HepG2 (cell line): ENCODE results near the gene GPR89A. TPM values are rescaled to one million over a fixed set of nuclear protein-coding genes. Genes with fewer than 3 reads are reported as not detected.
"Not testable (repeated sequence)": the region's sequence is repeated elsewhere in the genome, so short reads cannot be mapped to it uniquely, and the experiment has no call there.

Source experiments
- ATAC-seq: fragments of 200-7000 bp; cut with Tn5 transposase; 3 replicates; pipeline ENCODE4 v1.9.1; 2020; ENCODE audit warnings: mild to moderate bottlenecking, moderate library complexity
- BruUV-seq: library from RNA; stranded (reverse); fragments of 400-500 nt; replicated peaks from 2 replicates; lab custom pipeline; 2021; lab: Mats Ljungman, UMichigan
- CTCF ChIA-PET: fragments of 300-600 bp; formaldehyde crosslinking; extraction: SDS; loops from one replicate; lab custom pipeline; 2021; ENCODE audit warnings: low total read pairs, inconsistent platforms, low intra/inter-chr PET ratio; lab: Yijun Ruan, JAX
- POLR2A ChIA-PET: fragments of 350-600 bp; sonication (Branson Sonifier 250); formaldehyde crosslinking; loops from one replicate; lab custom pipeline; 2020; ENCODE audit warnings: antibody characterized with exemption, inconsistent platforms; lab: Yijun Ruan, JAX
- DNase-seq: peaks from one replicate; pipeline ENCODE4 v3.0.0-alpha.2; 2015; ENCODE audit warnings: low spot score
- FAIRE-seq: peaks from 3 replicates; lab custom pipeline; 2011; peaks lifted over from hg19 to GRCh38; lab: Jason Lieb, UNC
- H2AFZ ChIP-seq: one replicate; pipeline ENCODE4 v1.6.1; 2011; ENCODE audit warnings: low read length, inconsistent platforms
- H3K27ac ChIP-seq: fragments of 300-600 bp; 3 replicates; pipeline ENCODE4 v1.8.0; 2011; ENCODE audit warnings: mixed run types, mild to moderate bottlenecking, mixed read lengths, low read length, inconsistent platforms; ENCODE audit not compliant: insufficient read depth; ENCODE audit errors: extremely low read length
- H3K27me3 ChIP-seq, 2 experiments: fragments of 200-600 bp in 1 of 2; 2 replicates in 1 of 2; 3 replicates in 1 of 2; pipeline versions ENCODE4 v1.6.0 to v1.8.0; 2011; ENCODE audit warnings: low read length in 2 of 2, mild to moderate bottlenecking in 2 of 2, moderate library complexity in 2 of 2, inconsistent platforms in 1 of 2; ENCODE audit not compliant: insufficient read depth in 2 of 2, control insufficient read depth in 1 of 2
- H3K36me3 ChIP-seq, 2 experiments: fragments of 200-600 bp in 1 of 2; replicated peaks in 1 of 2; 2 replicates in 1 of 2; 3 replicates in 1 of 2; pipeline versions ENCODE4 v1.5.1 to v1.8.0; 2011; ENCODE audit warnings: low read length in 2 of 2, inconsistent platforms in 1 of 2; ENCODE audit not compliant: insufficient read depth in 2 of 2, control insufficient read depth in 1 of 2
- H3K4me1 ChIP-seq: 2 replicates; pipeline ENCODE4 v1.5.1; 2012; ENCODE audit warnings: low read length, inconsistent platforms; ENCODE audit not compliant: insufficient read depth
- H3K4me2 ChIP-seq: 2 replicates; pipeline ENCODE4 v1.6.0; 2011; ENCODE audit warnings: low read depth, low read length, inconsistent platforms
- H3K4me3 ChIP-seq, 3 experiments: fragments of 200-600 bp in 1 of 3; sonication (generic), shearing (Covaris generic) in 1 of 3; replicated peaks in 1 of 3; 2 replicates each; pipeline ENCODE4 v1.5.1; 2011 to 2016; ENCODE audit warnings: low read length in 3 of 3, inconsistent platforms in 2 of 3, low read depth in 2 of 3, mild to moderate bottlenecking in 2 of 3, control low read depth in 1 of 3, mixed read lengths in 1 of 3; ENCODE audit not compliant: insufficient read depth in 1 of 3
- H3K79me2 ChIP-seq: one replicate; pipeline ENCODE4 v1.6.1; 2011; ENCODE audit warnings: low read length, inconsistent platforms; ENCODE audit not compliant: insufficient read depth
- H3K9ac ChIP-seq: 2 replicates; pipeline ENCODE4 v1.6.0; 2011; ENCODE audit warnings: mild to moderate bottlenecking, low read depth, low read length, inconsistent platforms; ENCODE audit not compliant: insufficient read depth
- H3K9me3 ChIP-seq: 2 replicates; pipeline ENCODE4 v1.5.1; 2012; ENCODE audit warnings: mild to moderate bottlenecking, low read length
- H4K20me1 ChIP-seq: 2 replicates; pipeline ENCODE4 v1.6.0; 2011; ENCODE audit warnings: inconsistent platforms, mild to moderate bottlenecking, low read length, moderate library complexity; ENCODE audit not compliant: insufficient read depth
- ISX ChIP-seq: sonication (generic); formaldehyde crosslinking; conservative IDR thresholded peaks from 2 replicates; pipeline ENCODE4 v1.5.0; 2020; ENCODE audit warnings: missing genetic modification reagents
- TOE1 ChIP-seq: sonication (generic); formaldehyde crosslinking; IDR thresholded peaks from 2 replicates; pipeline ENCODE4 v1.4.0; 2020; ENCODE audit warnings: mild to moderate bottlenecking, missing genetic modification reagents
- ZNF282 ChIP-seq: fragments of 450-650 bp; IDR thresholded peaks from 2 replicates; pipeline ENCODE4 v1.6.1; 2018; ENCODE audit not compliant: partially characterized antibody
- ZNF569 ChIP-seq: sonication (generic); formaldehyde crosslinking; IDR thresholded peaks from 2 replicates; pipeline ENCODE4 v1.5.0; 2020; ENCODE audit warnings: mild to moderate bottlenecking, missing genetic modification reagents, moderate library complexity, borderline replicate concordance
- WGBS: methylation state at CpG from one replicate; pipeline ENCODE4 v1.1.6; 2017; ENCODE audit warnings: low lambda C conversion rate; 5-methylcytosine and 5-hydroxymethylcytosine counted together
- in situ Hi-C: cut with HindIII; loops from 2 replicates; pipeline ENCODE4 v1.10.0; 2017; ENCODE audit warnings: low pct_unique_long_range_greater_than_20kb; ENCODE audit not compliant: extremely low pct_ligation_motif_present
- intact Hi-C: fragments of 100-400 bp; cut with micrococcal nuclease; formaldehyde crosslinking; loops from one replicate; pipeline ENCODE4 v1.10.0; 2022; ENCODE audit not compliant: unreplicated experiment
- polyA plus RNA-seq, 8 experiments: library from polyadenylated mRNA; depleted of rRNA in 3 of 8; stranded (reverse) in 7 of 8; unstranded in 1 of 8; fragments of >200 nt; fragmentation: Illumina TruSeq in 4 of 8; extraction: Trizol in 4 of 8; gene quantifications; 2 replicates each; pipeline versions ENCODE4 v1.2.1 to v1.2.3, GENCODE V29; 2011 to 2016; ENCODE audit warnings: low read depth in 4 of 8, missing spikeins in 1 of 8, mixed read lengths in 1 of 8; ENCODE audit not compliant: insufficient read depth in 1 of 8
- total RNA-seq, 5 experiments: library from RNA; depleted of rRNA; stranded (reverse); fragments of >200 nt; fragmentation: Illumina TruSeq; extraction: Trizol; gene quantifications; 2 replicates each; pipeline ENCODE4 v1.2.3, GENCODE V29; 2016; ENCODE audit warnings: low read depth in 1 of 5

The GPR89A gene
- total and polyA plus RNA-seq, 2 of the 13 experiments (the other 11 are each of a cell fraction or from before 2014, with no cell fraction given): 23.4 to 32.6 TPM

- no CpG with 5 or more reads among the region's 1 CpG for WGBS
- in situ Hi-C loops (no loop called here), intact Hi-C loops (no loop called here)
- BruUV-seq: no TSS peak
- CTCF ChIA-PET: no interaction called here
- no peak overlapping the region for H3K27ac ChIP-seq
- no peaks in the 10 kb centered on the region for H3K27me3 ChIP-seq
- ATAC-seq (no peak), FAIRE-seq (no peak)
- no peak overlapping the region for H3K4me2 ChIP-seq
- no peaks in the 10 kb centered on the region for H3K9me3 ChIP-seq
- no peak overlapping the region for H3K9ac ChIP-seq
- TF ChIP-seq TOE1 (no peak), ISX (CRISPR knock-in tag) (no peak), ZNF282 (no peak), ZNF569 (CRISPR knock-in tag) (no peak)
- TF ChIP-seq, all 625 proteins: peak for 0
- no peaks in the 10 kb centered on the region for H4K20me1 ChIP-seq
- H2AFZ ChIP-seq: no peak overlapping the region
- H3K36me3 ChIP-seq: no peaks in the 10 kb centered on the region
- H3K4me3 ChIP-seq: no peak overlapping the region
- peaks cover 57% of the 10 kb centered on the region for H3K4me1 ChIP-seq
- DNase-seq: no peak
- POLR2A ChIA-PET: no interaction called here
- H3K79me2 ChIP-seq: no peaks in the 10 kb centered on the region
Observed at GRCh38 chr1:145717833-145718232, 110.0 kb downstream of the GPR89A start.

GRCh38 chr1:145718465-145718864 lies 110.7 kb downstream of the GPR89A start:
- intact Hi-C loops, H3K79me2 ChIP-seq, ATAC-seq, BruUV-seq, FAIRE-seq, H3K36me3 ChIP-seq, DNase-seq, H3K27me3 ChIP-seq, H3K4me2 ChIP-seq, in situ Hi-C loops, CTCF ChIA-PET, POLR2A ChIA-PET, H4K20me1 ChIP-seq, H3K9me3 ChIP-seq, H2AFZ ChIP-seq, H3K27ac ChIP-seq, H3K4me3 ChIP-seq, H3K9ac ChIP-seq: not testable (repeated sequence)
- WGBS: 86% methylated on average over 5 of the region's 5 CpGs
- H3K4me1 ChIP-seq: peaks cover 50% of the 10 kb centered on the region
